IMR-90 (cell line): ENCODE results near the gene ZNF526.
A peak's percentile ranks its signal among the peaks of the same experiment; 100 is the strongest.

Experiments
- CHD1 ChIP-seq: IDR thresholded peaks from 2 replicates; pipeline ENCODE4 v1.6.1; 2012; ENCODE audit warnings: low read depth, low read length, improper control_type of control experiment
- CTCF ChIP-seq: conservative IDR thresholded peaks from 2 replicates; pipeline ENCODE4 v1.5.1; 2012; ENCODE audit warnings: mild to moderate bottlenecking, low read depth, low read length, improper control_type of control experiment
- ELK1 ChIP-seq: fragments of 150-350 bp; IDR thresholded peaks from 2 replicates; pipeline ENCODE4 v1.6.1; 2016; ENCODE audit warnings: low read depth, mild to moderate bottlenecking, low read length, moderate library complexity, borderline replicate concordance
- FOS ChIP-seq: fragments of 150-350 bp; IDR thresholded peaks from 2 replicates; pipeline ENCODE4 v1.6.1; 2016; ENCODE audit warnings: low read depth, low read length
- MAZ ChIP-seq: IDR thresholded peaks from 2 replicates; pipeline ENCODE4 v1.6.1; 2012; ENCODE audit warnings: low read depth, mild to moderate bottlenecking, low read length, improper control_type of control experiment, moderate library complexity, borderline replicate concordance
- MXI1 ChIP-seq: IDR thresholded peaks from 2 replicates; pipeline ENCODE4 v1.6.1; 2012; ENCODE audit warnings: low read depth, mild to moderate bottlenecking, low read length, moderate library complexity, borderline replicate concordance
- NFE2L2 ChIP-seq: fragments of 150-350 bp; IDR thresholded peaks from 2 replicates; pipeline ENCODE4 v1.6.1; 2016; ENCODE audit warnings: low read depth, mild to moderate bottlenecking, low read length
- POLR2A ChIP-seq: IDR thresholded peaks from 2 replicates; pipeline ENCODE4 v1.6.1; 2012; ENCODE audit warnings: mild to moderate bottlenecking, low read depth, low read length
- RAD21 ChIP-seq: IDR thresholded peaks from 2 replicates; pipeline ENCODE4 v1.6.1; 2012; ENCODE audit warnings: low read length, improper control_type of control experiment
- USF2 ChIP-seq: fragments of 150-350 bp; IDR thresholded peaks from 2 replicates; pipeline ENCODE4 v1.6.1; 2017; ENCODE audit warnings: mild to moderate bottlenecking, antibody characterized with exemption, low read length, low read depth

- TF ChIP-seq CTCF (peak; percentile 75), RAD21 (peak; percentile 42; the same call in 1 of the 2 replicates), POLR2A (0 out of 2 replicates have a peak, but pooled peaks have one; percentile 35), CHD1 (no peak), ELK1 (no peak), MXI1 (peak; percentile 77; the same call in 1 of the 2 replicates), FOS (no peak; the same call in 1 of the 2 replicates), NFE2L2 (no peak), USF2 (peak; percentile 94), MAZ (peak; percentile 74; the same call in 1 of the 2 replicates)
Measured at GRCh38 chr19:42244347-42245220, 24.5 kb downstream of the ZNF526 start.
